Measurements from ENCODE around the gene RBFOX1. TPM values are rescaled to one million over a fixed set of nuclear protein-coding genes. Genes with fewer than 3 reads are reported as not detected.

The RBFOX1 gene
- total and polyA plus RNA-seq, 4 experiments from 2014 or later, result not detected

- Mint-ChIP-seq H3K4me1 (no peaks in the 10 kb centered on the region), H3K4me3 (no peak overlapping the region), H3K9me3 (peaks cover 2 to 29% (median 13%) of the 10 kb centered on the region in 8 donors), H3K36me3 (no peaks in the 10 kb centered on the region), H3K27me3 (no peaks in the 10 kb centered on the region), H3K27ac (no peak overlapping the region)
- H3K27me3 ChIP-seq (ENCODE audit: insufficient read depth, low read length), result no peaks in the 10 kb centered on the region
- no peaks in the 10 kb centered on the region for H3K36me3 ChIP-seq (ENCODE audit: insufficient read depth, low read length)
- no peak overlapping the region for H3K27ac ChIP-seq (ENCODE audit: low read depth, low read length)
- H3K4me1 ChIP-seq (ENCODE audit: insufficient read depth, low read length), result no peaks in the 10 kb centered on the region
- CTCF ChIA-PET (ENCODE audit: partially characterized antibody), result no interaction called here
- POLR2A ChIA-PET (ENCODE audit: partially characterized antibody), result no interaction called here
- peaks cover 0 to 3% of the 10 kb centered on the region in 2 donors for H3K9me3 ChIP-seq (ENCODE audit: control insufficient read depth in 1 of 2, low read length in 2 of 2)
- no peak for DNase-seq
- H3K4me3 ChIP-seq (ENCODE audit: low read length in 2 of 2), result no peak overlapping the region
- intact Hi-C loops (cut with micrococcal nuclease), result no loop called here
Observed at GRCh38 chr16:7521834-7522233, 189.2 kb downstream of the RBFOX1 start.

GRCh38 chr16:7524419-7524818 lies 191.8 kb downstream of the RBFOX1 start:
- Histone ChIP-seq H3K36me3 (ENCODE audit: insufficient read depth, low read length) (no peaks in the 10 kb centered on the region), H3K27ac (ENCODE audit: low read depth, low read length) (no peak overlapping the region), H3K9me3 (ENCODE audit: control insufficient read depth in 1 of 2, low read length in 2 of 2) (peaks cover 0 to 3% of the 10 kb centered on the region in 2 donors), H3K4me1 (ENCODE audit: insufficient read depth, low read length) (no peaks in the 10 kb centered on the region), H3K27me3 (ENCODE audit: insufficient read depth, low read length) (no peaks in the 10 kb centered on the region), H3K4me3 (ENCODE audit: low read length in 2 of 2) (no peak overlapping the region)
- Mint-ChIP-seq H3K9me3 (peaks cover 4 to 20% (median 9%) of the 10 kb centered on the region in 8 donors), H3K4me3 (no peak overlapping the region), H3K27ac (no peak overlapping the region), H3K27me3 (no peaks in the 10 kb centered on the region), H3K36me3 (no peaks in the 10 kb centered on the region), H3K4me1 (no peaks in the 10 kb centered on the region)
- ChIA-PET POLR2A (ENCODE audit: partially characterized antibody) (no interaction called here), CTCF (ENCODE audit: partially characterized antibody) (no interaction called here)
- no peak for DNase-seq
- intact Hi-C loops (cut with micrococcal nuclease), result no loop called here

GRCh38 chr16:7526736-7527135 lies 194.1 kb downstream of the RBFOX1 start:
- no peaks in the 10 kb centered on the region for H3K4me1 Mint-ChIP-seq
- POLR2A ChIA-PET (ENCODE audit: partially characterized antibody), result no interaction called here
- no peak overlapping the region for H3K27ac Mint-ChIP-seq
- no peaks in the 10 kb centered on the region for H3K9me3 ChIP-seq (ENCODE audit: control insufficient read depth in 1 of 2, low read length in 2 of 2)
- H3K9me3 Mint-ChIP-seq, result peaks cover 2 to 21% (median 9%) of the 10 kb centered on the region in 8 donors
- H3K4me3 ChIP-seq (ENCODE audit: low read length in 2 of 2), result no peak overlapping the region
- DNase-seq, result no peak
- no peaks in the 10 kb centered on the region for H3K27me3 ChIP-seq (ENCODE audit: insufficient read depth, low read length)
- CTCF ChIA-PET (ENCODE audit: partially characterized antibody), result no interaction called here
- intact Hi-C loops (cut with micrococcal nuclease), result no loop called here
- H3K36me3 ChIP-seq (ENCODE audit: insufficient read depth, low read length), result no peaks in the 10 kb centered on the region
- H3K27ac ChIP-seq (ENCODE audit: low read depth, low read length), result no peak overlapping the region
- no peaks in the 10 kb centered on the region for H3K4me1 ChIP-seq (ENCODE audit: insufficient read depth, low read length)
- H3K27me3 Mint-ChIP-seq, result no peaks in the 10 kb centered on the region
- H3K4me3 Mint-ChIP-seq, result no peak overlapping the region
- H3K36me3 Mint-ChIP-seq, result no peaks in the 10 kb centered on the region

GRCh38 chr16:7532534-7532933 lies 199.9 kb downstream of the RBFOX1 start:
- Mint-ChIP-seq H3K4me1 (no peaks in the 10 kb centered on the region), H3K9me3 (peaks cover 0 to 22% (median 17%) of the 10 kb centered on the region in 8 donors), H3K36me3 (no peaks in the 10 kb centered on the region), H3K4me3 (no peak overlapping the region), H3K27ac (no peak overlapping the region), H3K27me3 (no peaks in the 10 kb centered on the region)
- no peaks in the 10 kb centered on the region for H3K36me3 ChIP-seq (ENCODE audit: insufficient read depth, low read length)
- H3K4me3 ChIP-seq (ENCODE audit: low read length in 2 of 2), result no peak overlapping the region
- H3K27ac ChIP-seq (ENCODE audit: low read depth, low read length), result no peak overlapping the region
- ChIA-PET POLR2A (ENCODE audit: partially characterized antibody) (no interaction called here), CTCF (ENCODE audit: partially characterized antibody) (no interaction called here)
- no peak for DNase-seq
- no peaks in the 10 kb centered on the region for H3K9me3 ChIP-seq (ENCODE audit: control insufficient read depth in 1 of 2, low read length in 2 of 2)
- no peaks in the 10 kb centered on the region for H3K4me1 ChIP-seq (ENCODE audit: insufficient read depth, low read length)
- intact Hi-C loops (cut with micrococcal nuclease), result no loop called here
- H3K27me3 ChIP-seq (ENCODE audit: insufficient read depth, low read length), result no peaks in the 10 kb centered on the region

GRCh38 chr16:7534749-7535148 lies 202.1 kb downstream of the RBFOX1 start:
- intact Hi-C loops (cut with micrococcal nuclease), result no loop called here
- Histone ChIP-seq H3K36me3 (ENCODE audit: insufficient read depth, low read length) (no peaks in the 10 kb centered on the region), H3K27ac (ENCODE audit: low read depth, low read length) (no peak overlapping the region), H3K4me3 (ENCODE audit: low read length in 2 of 2) (no peak overlapping the region), H3K9me3 (ENCODE audit: control insufficient read depth in 1 of 2, low read length in 2 of 2) (peaks cover 0 to 4% of the 10 kb centered on the region in 2 donors), H3K27me3 (ENCODE audit: insufficient read depth, low read length) (no peaks in the 10 kb centered on the region), H3K4me1 (ENCODE audit: insufficient read depth, low read length) (no peaks in the 10 kb centered on the region)
- Mint-ChIP-seq H3K4me1 (no peaks in the 10 kb centered on the region), H3K27ac (no peak overlapping the region), H3K4me3 (no peak overlapping the region), H3K9me3 (peaks cover 3 to 29% (median 19%) of the 10 kb centered on the region in 8 donors), H3K27me3 (no peaks in the 10 kb centered on the region), H3K36me3 (no peaks in the 10 kb centered on the region)
- POLR2A ChIA-PET (ENCODE audit: partially characterized antibody), result no interaction called here
- CTCF ChIA-PET (ENCODE audit: partially characterized antibody), result no interaction called here
- DNase-seq, result no peak

GRCh38 chr16:7541026-7541425 lies 208.4 kb downstream of the RBFOX1 start:
- Histone ChIP-seq H3K27ac (ENCODE audit: low read depth, low read length) (no peak overlapping the region), H3K9me3 (ENCODE audit: control insufficient read depth in 1 of 2, low read length in 2 of 2) (peaks cover 0 to 4% of the 10 kb centered on the region in 2 donors), H3K36me3 (ENCODE audit: insufficient read depth, low read length) (no peaks in the 10 kb centered on the region), H3K27me3 (ENCODE audit: insufficient read depth, low read length) (no peaks in the 10 kb centered on the region), H3K4me1 (ENCODE audit: insufficient read depth, low read length) (no peaks in the 10 kb centered on the region), H3K4me3 (ENCODE audit: low read length in 2 of 2) (no peak overlapping the region)
- ChIA-PET POLR2A (ENCODE audit: partially characterized antibody) (no interaction called here), CTCF (ENCODE audit: partially characterized antibody) (no interaction called here)
- H3K4me1 Mint-ChIP-seq, result no peaks in the 10 kb centered on the region
- no peak overlapping the region for H3K27ac Mint-ChIP-seq
- H3K4me3 Mint-ChIP-seq, result no peak overlapping the region
- H3K9me3 Mint-ChIP-seq, result peaks cover 7 to 33% (median 15%) of the 10 kb centered on the region in 8 donors
- intact Hi-C loops (cut with micrococcal nuclease), result no loop called here
- no peaks in the 10 kb centered on the region for H3K27me3 Mint-ChIP-seq
- H3K36me3 Mint-ChIP-seq, result no peaks in the 10 kb centered on the region
- DNase-seq, result no peak

- H3K4me1 ChIP-seq (ENCODE audit: insufficient read depth, low read length), result no peaks in the 10 kb centered on the region
- H3K36me3 Mint-ChIP-seq, result no peaks in the 10 kb centered on the region
- H3K9me3 Mint-ChIP-seq, result peaks cover 4 to 15% (median 9%) of the 10 kb centered on the region in 8 donors
- no peak overlapping the region for H3K27ac Mint-ChIP-seq
- ChIA-PET CTCF (ENCODE audit: partially characterized antibody) (no interaction called here), POLR2A (ENCODE audit: partially characterized antibody) (no interaction called here)
- H3K27me3 ChIP-seq (ENCODE audit: insufficient read depth, low read length), result no peaks in the 10 kb centered on the region
- no peaks in the 10 kb centered on the region for H3K36me3 ChIP-seq (ENCODE audit: insufficient read depth, low read length)
- no peak overlapping the region for H3K4me3 ChIP-seq (ENCODE audit: low read length in 2 of 2)
- H3K9me3 ChIP-seq (ENCODE audit: control insufficient read depth in 1 of 2, low read length in 2 of 2), result peaks cover 0 to 3% of the 10 kb centered on the region in 2 donors
- no peak overlapping the region for H3K4me3 Mint-ChIP-seq
- H3K27ac ChIP-seq (ENCODE audit: low read depth, low read length), result no peak overlapping the region
- DNase-seq, result no peak
- intact Hi-C loops (cut with micrococcal nuclease), result no loop called here
- H3K4me1 Mint-ChIP-seq, result no peaks in the 10 kb centered on the region
- no peaks in the 10 kb centered on the region for H3K27me3 Mint-ChIP-seq
Observed at GRCh38 chr16:7545251-7545650, 212.6 kb downstream of the RBFOX1 start.

GRCh38 chr16:7546948-7547347 lies 214.3 kb downstream of the RBFOX1 start:
- H3K9me3 ChIP-seq (ENCODE audit: control insufficient read depth in 1 of 2, low read length in 2 of 2), result peaks cover 0 to 3% of the 10 kb centered on the region in 2 donors
- H3K27ac ChIP-seq (ENCODE audit: low read depth, low read length), result no peak overlapping the region
- Mint-ChIP-seq H3K36me3 (no peaks in the 10 kb centered on the region), H3K4me3 (no peak overlapping the region), H3K27ac (no peak overlapping the region), H3K4me1 (no peaks in the 10 kb centered on the region), H3K9me3 (peaks cover 3 to 20% (median 9%) of the 10 kb centered on the region in 8 donors), H3K27me3 (no peaks in the 10 kb centered on the region)
- H3K27me3 ChIP-seq (ENCODE audit: insufficient read depth, low read length), result no peaks in the 10 kb centered on the region
- POLR2A ChIA-PET (ENCODE audit: partially characterized antibody), result no interaction called here
- CTCF ChIA-PET (ENCODE audit: partially characterized antibody), result no interaction called here
- H3K36me3 ChIP-seq (ENCODE audit: insufficient read depth, low read length), result no peaks in the 10 kb centered on the region
- DNase-seq, result no peak
- no peaks in the 10 kb centered on the region for H3K4me1 ChIP-seq (ENCODE audit: insufficient read depth, low read length)
- intact Hi-C loops (cut with micrococcal nuclease), result no loop called here
- no peak overlapping the region for H3K4me3 ChIP-seq (ENCODE audit: low read length in 2 of 2)

Data from CD4-positive, alpha-beta memory T cell (primary cell).